ENCODE data around the gene SPEG. TPM values are rescaled to one million over a fixed set of nuclear protein-coding genes. Genes with fewer than 3 reads are reported as not detected.

The SPEG gene
- total RNA-seq, 1 donor from 2014 or later, result under 0.01 TPM

- no peak for DNase-seq (ENCODE audit: low read depth in 2 of 2)
Observed at GRCh38 chr2:219510512-219511135, 76.0 kb downstream of the SPEG start.

GRCh38 chr2:219511547-219512325 is 77.1 kb downstream of the SPEG start:
- DNase-seq (ENCODE audit: low read depth in 2 of 2), result no peak

GRCh38 chr2:219512524-219513216 is 78.0 kb downstream of the SPEG start:
- no peak for DNase-seq (ENCODE audit: low read depth in 2 of 2)

- DNase-seq (ENCODE audit: low read depth in 2 of 2), result no peak
Observed at GRCh38 chr2:219513787-219514186, 79.1 kb downstream of the SPEG start.

GRCh38 chr2:219514196-219514761 is 79.6 kb downstream of the SPEG start, which contains the start of gene ASIC4:
Gene ASIC4, plus strand, starts transcription at chr2:219514482. Its CDS starts 243 bp downstream, at chr2:219514725.
- DNase-seq (ENCODE audit: low read depth in 2 of 2), result no peak

GRCh38 chr2:219514836-219515235 is 80.2 kb downstream of the SPEG start:
- no peak for DNase-seq (ENCODE audit: low read depth in 2 of 2)

- no peak for DNase-seq (ENCODE audit: low read depth in 2 of 2)
Observed at GRCh38 chr2:219515874-219516629, 81.4 kb downstream of the SPEG start.

- DNase-seq (ENCODE audit: low read depth in 2 of 2), result no peak
Observed at GRCh38 chr2:219516888-219517287, 82.2 kb downstream of the SPEG start.

- no peak for DNase-seq (ENCODE audit: low read depth in 2 of 2)
Observed at GRCh38 chr2:219517954-219518778, 83.5 kb downstream of the SPEG start.

GRCh38 chr2:219519526-219519916 is 84.9 kb downstream of the SPEG start:
- DNase-seq (ENCODE audit: low read depth in 2 of 2), result no peak

GRCh38 chr2:219520079-219520478 is 85.4 kb downstream of the SPEG start:
- no peak for DNase-seq (ENCODE audit: low read depth in 2 of 2)

GRCh38 chr2:219521066-219521880 is 86.6 kb downstream of the SPEG start:
- no peak for DNase-seq (ENCODE audit: low read depth in 2 of 2)

GRCh38 chr2:219522111-219523030 is 87.7 kb downstream of the SPEG start:
- peak in 1 of 2 donors; percentile 17 for DNase-seq (ENCODE audit: low read depth in 2 of 2)

- DNase-seq (ENCODE audit: low read depth in 2 of 2), result no peak
Observed at GRCh38 chr2:219523031-219523671, 88.5 kb downstream of the SPEG start.

- DNase-seq (ENCODE audit: low read depth in 2 of 2), result no peak
Observed at GRCh38 chr2:219524817-219525216, 90.2 kb downstream of the SPEG start.

GRCh38 chr2:219525533-219526232 is 91.0 kb downstream of the SPEG start:
- no peak for DNase-seq (ENCODE audit: low read depth in 2 of 2)

GRCh38 chr2:219526320-219527075 is 91.9 kb downstream of the SPEG start:
- DNase-seq (ENCODE audit: low read depth in 2 of 2), result no peak

Measured in dermis microvascular lymphatic vessel endothelial cell (primary cell).